GM23338 (cell line): ENCODE measurements around the gene FAM53B. TPM values are rescaled to one million over a fixed set of nuclear protein-coding genes. Genes with fewer than 3 reads are reported as not detected.

Source experiments
- ATAC-seq: fragments of 200-7000 bp; cut with Tn5 transposase; 3 replicates; pipeline ENCODE4 v1.9.1; 2020
- DNase-seq: peaks from one replicate; pipeline ENCODE4 v3.0.0-alpha.2; 2015; ENCODE audit warnings: low spot score
- H2AFZ ChIP-seq: fragments of 200-600 bp; sonication (generic); 2 replicates; pipeline ENCODE4 v1.8.0; 2016; ENCODE audit warnings: antibody characterized with exemption, mild to moderate bottlenecking, moderate library complexity
- H3F3A ChIP-seq: fragments of 200-600 bp; sonication (generic); replicated peaks from 2 replicates; pipeline ENCODE4 v1.8.0; 2017; ENCODE audit warnings: antibody characterized with exemption, mixed run types, low read depth
- H3K27ac ChIP-seq: fragments of 200-600 bp; sonication (generic); 2 replicates; pipeline ENCODE4 v1.6.1; 2016; ENCODE audit warnings: low read depth
- H3K27me3 ChIP-seq: fragments of 200-600 bp; sonication (generic); 2 replicates; pipeline ENCODE4 v1.8.0; 2016; ENCODE audit warnings: mild to moderate bottlenecking, mixed run types, moderate library complexity; ENCODE audit not compliant: insufficient read depth
- H3K36me3 ChIP-seq: fragments of 200-600 bp; sonication (generic); 2 replicates; pipeline ENCODE4 v1.8.0; 2016; ENCODE audit warnings: mild to moderate bottlenecking; ENCODE audit not compliant: insufficient read depth
- H3K4me1 ChIP-seq: fragments of 200-600 bp; sonication (generic); 2 replicates; pipeline ENCODE4 v1.8.0; 2016; ENCODE audit warnings: mild to moderate bottlenecking, moderate library complexity; ENCODE audit not compliant: insufficient read depth
- H3K4me2 ChIP-seq: fragments of 200-600 bp; sonication (generic); 2 replicates; pipeline ENCODE4 v1.7.1; 2017; ENCODE audit warnings: mixed run types
- H3K4me3 ChIP-seq: fragments of 200-600 bp; sonication (generic); 2 replicates; pipeline ENCODE4 v1.6.1; 2016; ENCODE audit warnings: mixed run types
- H3K79me2 ChIP-seq: fragments of 200-600 bp; sonication (generic); replicated peaks from 2 replicates; pipeline ENCODE4 v1.8.0; 2017; ENCODE audit warnings: mild to moderate bottlenecking; ENCODE audit not compliant: insufficient read depth
- H3K9me2 ChIP-seq: fragments of 200-600 bp; sonication (generic); 2 replicates; pipeline ENCODE4 v1.8.0; 2017; ENCODE audit not compliant: insufficient read depth
- H4K20me1 ChIP-seq: fragments of 200-600 bp; sonication (generic); replicated peaks from 2 replicates; pipeline ENCODE4 v1.8.0; 2017; ENCODE audit warnings: mild to moderate bottlenecking; ENCODE audit not compliant: insufficient read depth
- H3K27ac Mint-ChIP-seq: 2 replicates; pipeline ENCODE4 v1.8.0; 2020; ENCODE audit warnings: inconsistent platforms, mild to moderate bottlenecking, moderate library complexity, mixed read lengths
- H3K27me3 Mint-ChIP-seq: 3 replicates; pipeline ENCODE4 v1.8.0; 2022; ENCODE audit warnings: low read depth, mild to moderate bottlenecking, moderate library complexity, mixed read lengths, inconsistent platforms; ENCODE audit not compliant: insufficient read depth, poor library complexity
- H3K36me3 Mint-ChIP-seq: 3 replicates; pipeline ENCODE4 v1.8.0; 2021; ENCODE audit warnings: low read depth, mild to moderate bottlenecking, inconsistent platforms, moderate library complexity, mixed read lengths
- H3K4me1 Mint-ChIP-seq: 3 replicates; pipeline ENCODE4 v1.8.0; 2020; ENCODE audit warnings: mild to moderate bottlenecking, inconsistent platforms, mixed read lengths
- H3K4me3 Mint-ChIP-seq: 3 replicates; pipeline ENCODE4 v1.8.0; 2021; ENCODE audit warnings: moderate library complexity, mild to moderate bottlenecking, inconsistent platforms, mixed read lengths
- H3K9me3 Mint-ChIP-seq: 3 replicates; pipeline ENCODE4 v1.8.0; 2020; ENCODE audit warnings: moderate library complexity, mild to moderate bottlenecking, inconsistent platforms, mixed read lengths
- CREB1 ChIP-seq: fragments of 250-450 bp; sonication (Bioruptor Pico); IDR thresholded peaks from 2 replicates; pipeline ENCODE4 v1.5.0; 2020; ENCODE audit warnings: low read depth, mild to moderate bottlenecking, moderate library complexity
- CTCF ChIP-seq, 2 experiments: fragments of 200-600 bp in 1 of 2; sonication (generic) in 1 of 2; conservative IDR thresholded peaks; 2 replicates each; pipeline versions ENCODE4 v1.5.1 to v1.6.1; 2016 to 2017; ENCODE audit warnings: antibody characterized with exemption in 2 of 2, low read depth in 2 of 2, mild to moderate bottlenecking in 2 of 2, moderate library complexity in 1 of 2
- ETS1 ChIP-seq: IDR thresholded peaks from 2 replicates; pipeline ENCODE4 v1.6.1; 2016; ENCODE audit warnings: antibody characterized with exemption
- EZH2 ChIP-seq: fragments of 200-600 bp; sonication (generic); IDR thresholded peaks from one replicate; pipeline ENCODE4 v1.8.0; 2017; ENCODE audit warnings: antibody characterized with exemption, mild to moderate bottlenecking, low read depth; ENCODE audit not compliant: unreplicated experiment
- EZH2phosphoT487 ChIP-seq: fragments of 200-600 bp; sonication (generic); IDR thresholded peaks from one replicate; pipeline ENCODE4 v1.8.1; 2018; ENCODE audit warnings: antibody characterized with exemption; ENCODE audit not compliant: unreplicated experiment
- JUNB ChIP-seq: IDR thresholded peaks from one replicate; pipeline ENCODE4 v1.6.1; 2016; ENCODE audit warnings: antibody characterized with exemption; ENCODE audit not compliant: unreplicated experiment
- NANOG ChIP-seq: IDR thresholded peaks from 2 replicates; pipeline ENCODE4 v1.6.1; 2016; ENCODE audit warnings: antibody characterized with exemption, borderline replicate concordance
- POLR2AphosphoS5 ChIP-seq: IDR thresholded peaks from 2 replicates; pipeline ENCODE4 v1.6.1; 2016; ENCODE audit warnings: antibody characterized with exemption, low read depth
- REST ChIP-seq: IDR thresholded peaks from one replicate; pipeline ENCODE4 v1.6.1; 2018; ENCODE audit warnings: antibody characterized with exemption; ENCODE audit not compliant: unreplicated experiment
- STAT1 ChIP-seq: IDR thresholded peaks from one replicate; pipeline ENCODE4 v1.6.1; 2016; ENCODE audit warnings: antibody characterized with exemption; ENCODE audit not compliant: unreplicated experiment
- ZNF114 ChIP-seq: fragments of 250-450 bp; sonication (Bioruptor Pico); IDR thresholded peaks from 2 replicates; pipeline ENCODE4 v1.5.0; 2020; ENCODE audit warnings: mild to moderate bottlenecking, moderate library complexity
- ZNF331 ChIP-seq: fragments of 250-450 bp; sonication (Bioruptor Pico); IDR thresholded peaks from 2 replicates; pipeline ENCODE4 v1.5.0; 2020; ENCODE audit warnings: low read depth, mild to moderate bottlenecking, moderate library complexity
- ZNF462 ChIP-seq: fragments of 250-450 bp; sonication (Bioruptor Pico); IDR thresholded peaks from 2 replicates; pipeline ENCODE4 v1.5.0; 2020; ENCODE audit warnings: mild to moderate bottlenecking, moderate library complexity
- polyA plus RNA-seq: library from polyadenylated mRNA; unstranded; fragments of >200 nt; fragmentation: Nextera tagmentation; extraction: Ambion mirVana; gene quantifications from 2 replicates; pipeline ENCODE4 v1.2.1, GENCODE V29; 2016
- total RNA-seq: library from RNA; depleted of rRNA; stranded (reverse); fragments of >200 nt; shearing (Covaris generic); gene quantifications from 2 replicates; pipeline ENCODE4 v1.2.3, GENCODE V29; 2014

FAM53B gene
- total and polyA plus RNA-seq, 2 experiments from 2014 or later: 3.0 to 20.3 TPM

GRCh38 chr10:124740369-124741280, 3.6 kb downstream of the FAM53B start:
- H3K36me3 ChIP-seq: no peaks in the 10 kb centered on the region
- Mint-ChIP-seq H3K27me3 (peaks cover 39% of the 10 kb centered on the region), H3K27ac (no peak overlapping the region), H3K36me3 (no peaks in the 10 kb centered on the region), H3K4me3 (peak overlapping the region; percentile 55), H3K4me1 (peaks cover 76% of the 10 kb centered on the region), H3K9me3 (no peaks in the 10 kb centered on the region)
- TF ChIP-seq STAT1: no peak
- no peak for TF ChIP-seq CTCF (conservative IDR thresholded peaks at IDR 0.05; ENCODE audit: low read depth in 2 of 2)
- TF ChIP-seq EZH2phosphoT487: no peak
- TF ChIP-seq JUNB: no peak
- no peak for TF ChIP-seq ZNF331 (CRISPR knock-in tag)
- TF ChIP-seq REST: no peak
- no peak for TF ChIP-seq CREB1 (CRISPR knock-in tag)
- no peak for TF ChIP-seq ETS1
- no peak for TF ChIP-seq ZNF462 (CRISPR knock-in tag)
- TF ChIP-seq EZH2: no peak
- TF ChIP-seq POLR2AphosphoS5: no peak
- no peak for TF ChIP-seq NANOG
- TF ChIP-seq ZNF114: no peak
- no peak overlapping the region for H2AFZ ChIP-seq
- peak overlapping the region; percentile 44 for H3K4me2 ChIP-seq
- 0 out of 2 replicates have a peak, but pooled peaks cover 3% of the 10 kb centered on the region for H3F3A ChIP-seq
- peaks cover 24% of the 10 kb centered on the region for H3K79me2 ChIP-seq
- no peaks in the 10 kb centered on the region for H3K9me2 ChIP-seq
- H3K27ac ChIP-seq: no peak overlapping the region
- peaks cover 29% of the 10 kb centered on the region for H3K27me3 ChIP-seq
- H3K4me1 ChIP-seq: peaks cover 64% of the 10 kb centered on the region
- peak; percentile 46 for DNase-seq
- peak overlapping the region; percentile 21; the same call in 1 of the 2 replicates for H3K4me3 ChIP-seq
- H4K20me1 ChIP-seq: peaks cover 21% of the 10 kb centered on the region
- ATAC-seq: peak; percentile 12
